Measurements from ENCODE around the gene CCR9.

The CCR9 gene

GRCh38 chr3:45887759-45888511 is 1.6 kb downstream of the CCR9 start:
- no peak overlapping the region for H3K4me3 ChIP-seq (ENCODE audit: insufficient read depth, low read length, poor library complexity, severe bottlenecking)
- H3K36me3 ChIP-seq (ENCODE audit: low read length) = no peaks in the 10 kb centered on the region
- no peak overlapping the region for H2AFZ ChIP-seq (ENCODE audit: low read depth, low read length, severe bottlenecking)
- H3K4me2 ChIP-seq (ENCODE audit: low read depth, low read length, poor library complexity, severe bottlenecking) = no peak overlapping the region
- H3F3A ChIP-seq (ENCODE audit: insufficient read depth) = no peaks in the 10 kb centered on the region; the same call in 1 of the 2 replicates
- no peak overlapping the region for H3K27ac ChIP-seq (ENCODE audit: low read depth, low read length)
- H3K9me3 ChIP-seq (ENCODE audit: insufficient read depth, low read length) = no peaks in the 10 kb centered on the region
- TF ChIP-seq CTCF (IDR thresholded peaks at IDR 0.05; ENCODE audit: insufficient read depth, low read length, poor library complexity, severe bottlenecking) = no peak
- no peaks in the 10 kb centered on the region for H3K79me2 ChIP-seq (ENCODE audit: insufficient read depth, low read length)
- no peaks in the 10 kb centered on the region for H4K20me1 ChIP-seq (ENCODE audit: low read depth, low read length)
- no peaks in the 10 kb centered on the region for H3K27me3 ChIP-seq (ENCODE audit: low read length)
- no peaks in the 10 kb centered on the region for H3K9me2 ChIP-seq (replicated peaks; ENCODE audit: insufficient read depth, low read length)
- H3K9ac ChIP-seq (ENCODE audit: low read length) = no peak overlapping the region

GRCh38 chr3:45889337-45889736 is 3.0 kb downstream of the CCR9 start:
- H2AFZ ChIP-seq (ENCODE audit: low read depth, low read length, severe bottlenecking) = no peak overlapping the region
- no peaks in the 10 kb centered on the region for H3K27me3 ChIP-seq (ENCODE audit: low read length)
- no peaks in the 10 kb centered on the region; the same call in 1 of the 2 replicates for H3F3A ChIP-seq (ENCODE audit: insufficient read depth)
- no peaks in the 10 kb centered on the region for H3K9me3 ChIP-seq (ENCODE audit: insufficient read depth, low read length)
- peak overlapping the region; percentile 28 for H3K4me2 ChIP-seq (ENCODE audit: low read depth, low read length, poor library complexity, severe bottlenecking)
- H3K9me2 ChIP-seq (replicated peaks; ENCODE audit: insufficient read depth, low read length) = no peaks in the 10 kb centered on the region
- H4K20me1 ChIP-seq (ENCODE audit: low read depth, low read length) = no peaks in the 10 kb centered on the region
- H3K79me2 ChIP-seq (ENCODE audit: insufficient read depth, low read length) = no peaks in the 10 kb centered on the region
- H3K36me3 ChIP-seq (ENCODE audit: low read length) = no peaks in the 10 kb centered on the region
- peak overlapping the region; percentile 56 for H3K27ac ChIP-seq (ENCODE audit: low read depth, low read length)
- no peak for TF ChIP-seq CTCF (IDR thresholded peaks at IDR 0.05; ENCODE audit: insufficient read depth, low read length, poor library complexity, severe bottlenecking)
- no peak for TF ChIP-seq EZH2phosphoT487 (conservative IDR thresholded peaks at IDR 0.05; ENCODE audit: low read length)
- H3K9ac ChIP-seq (ENCODE audit: low read length) = no peak overlapping the region
- no peak overlapping the region for H3K4me3 ChIP-seq (ENCODE audit: insufficient read depth, low read length, poor library complexity, severe bottlenecking)

- Histone ChIP-seq H3K4me2 (ENCODE audit: low read depth, low read length, poor library complexity, severe bottlenecking) (peak overlapping the region; percentile 44), H3K9ac (ENCODE audit: low read length) (no peak overlapping the region), H3K4me3 (ENCODE audit: insufficient read depth, low read length, poor library complexity, severe bottlenecking) (no peak overlapping the region), H2AFZ (ENCODE audit: low read depth, low read length, severe bottlenecking) (no peak overlapping the region), H3K9me3 (ENCODE audit: insufficient read depth, low read length) (no peaks in the 10 kb centered on the region), H3K9me2 (replicated peaks; ENCODE audit: insufficient read depth, low read length) (no peaks in the 10 kb centered on the region), H3K36me3 (ENCODE audit: low read length) (no peaks in the 10 kb centered on the region), H3F3A (ENCODE audit: insufficient read depth) (no peaks in the 10 kb centered on the region; the same call in 1 of the 2 replicates), H3K79me2 (ENCODE audit: insufficient read depth, low read length) (no peaks in the 10 kb centered on the region), H3K27ac (ENCODE audit: low read depth, low read length) (peak overlapping the region; percentile 40; the same call in 1 of the 2 replicates), H3K27me3 (ENCODE audit: low read length) (no peaks in the 10 kb centered on the region), H4K20me1 (ENCODE audit: low read depth, low read length) (no peaks in the 10 kb centered on the region)
- TF ChIP-seq CTCF (IDR thresholded peaks at IDR 0.05; ENCODE audit: insufficient read depth, low read length, poor library complexity, severe bottlenecking) (no peak), EZH2phosphoT487 (conservative IDR thresholded peaks at IDR 0.05; ENCODE audit: low read length) (no peak)
These were observed 4.1 kb downstream of the CCR9 start for GRCh38 chr3:45890405-45890804.
